Measurements from ENCODE around the gene MCTP2.

Gene MCTP2

DNA sequence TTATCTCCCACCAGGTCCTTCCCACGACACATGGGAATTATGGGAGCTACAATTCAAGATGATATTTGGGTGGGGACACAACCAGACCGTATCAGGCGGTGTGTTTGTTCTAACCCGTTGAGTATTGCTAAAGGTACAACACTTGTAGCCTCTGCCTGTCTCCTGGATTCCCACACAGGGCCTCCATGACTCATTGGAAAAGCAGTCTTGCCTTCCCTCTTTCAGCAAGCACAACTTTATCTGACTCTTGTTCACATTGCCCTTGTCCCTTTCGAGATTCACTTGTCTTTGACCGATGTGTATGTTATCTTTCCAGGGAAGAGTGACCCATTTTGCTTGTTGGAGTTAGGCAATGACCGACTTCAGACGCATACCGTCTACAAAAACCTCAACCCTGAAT is 152.3 kb downstream of the MCTP2 start:
- TF ChIP-seq, protein P1, sequence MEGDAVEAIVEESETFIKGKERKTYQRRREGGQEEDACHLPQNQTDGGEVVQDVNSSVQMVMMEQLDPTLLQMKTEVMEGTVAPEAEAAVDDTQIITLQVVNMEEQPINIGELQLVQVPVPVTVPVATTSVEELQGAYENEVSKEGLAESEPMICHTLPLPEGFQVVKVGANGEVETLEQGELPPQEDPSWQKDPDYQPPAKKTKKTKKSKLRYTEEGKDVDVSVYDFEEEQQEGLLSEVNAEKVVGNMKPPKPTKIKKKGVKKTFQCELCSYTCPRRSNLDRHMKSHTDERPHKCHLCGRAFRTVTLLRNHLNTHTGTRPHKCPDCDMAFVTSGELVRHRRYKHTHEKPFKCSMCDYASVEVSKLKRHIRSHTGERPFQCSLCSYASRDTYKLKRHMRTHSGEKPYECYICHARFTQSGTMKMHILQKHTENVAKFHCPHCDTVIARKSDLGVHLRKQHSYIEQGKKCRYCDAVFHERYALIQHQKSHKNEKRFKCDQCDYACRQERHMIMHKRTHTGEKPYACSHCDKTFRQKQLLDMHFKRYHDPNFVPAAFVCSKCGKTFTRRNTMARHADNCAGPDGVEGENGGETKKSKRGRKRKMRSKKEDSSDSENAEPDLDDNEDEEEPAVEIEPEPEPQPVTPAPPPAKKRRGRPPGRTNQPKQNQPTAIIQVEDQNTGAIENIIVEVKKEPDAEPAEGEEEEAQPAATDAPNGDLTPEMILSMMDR (IDR thresholded peaks at IDR 0.05; ENCODE audit: low read depth, low read length, missing control alignments): no peak
- no peak for DNase-seq (ENCODE audit: extremely low read depth, low read depth)
- H3K4me3 ChIP-seq (replicated peaks; ENCODE audit: low read depth, low read length): no peak overlapping the region

DNA sequence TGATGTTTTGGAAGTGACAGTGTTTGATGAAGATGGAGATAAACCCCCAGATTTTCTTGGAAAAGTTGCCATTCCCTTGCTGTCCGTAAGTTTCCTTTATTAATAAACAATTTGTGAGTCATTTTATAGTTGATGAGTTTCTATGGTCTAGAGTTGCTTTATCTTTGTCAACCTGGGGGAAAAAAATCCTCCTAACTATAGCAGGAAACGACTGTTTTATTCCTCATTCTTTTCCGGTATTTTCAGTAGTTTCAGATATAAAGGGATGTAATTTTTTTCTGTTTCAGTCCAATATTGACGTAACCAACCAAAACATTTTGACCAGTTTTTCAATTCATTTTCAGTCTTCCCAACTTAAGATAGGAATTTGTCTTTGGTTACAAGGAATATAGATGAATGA is 154.1 kb downstream of the MCTP2 start:
- TF ChIP-seq, protein P1 (IDR thresholded peaks at IDR 0.05; ENCODE audit: low read depth, low read length, missing control alignments): no peak
- no peak overlapping the region for H3K4me3 ChIP-seq (replicated peaks; ENCODE audit: low read depth, low read length)
- no peak for DNase-seq (ENCODE audit: extremely low read depth, low read depth)

- DNase-seq (ENCODE audit: extremely low read depth, low read depth): no peak
These were observed 155.0 kb downstream of the MCTP2 start for GRCh38 chr15:94386351-94386750.

DNA sequence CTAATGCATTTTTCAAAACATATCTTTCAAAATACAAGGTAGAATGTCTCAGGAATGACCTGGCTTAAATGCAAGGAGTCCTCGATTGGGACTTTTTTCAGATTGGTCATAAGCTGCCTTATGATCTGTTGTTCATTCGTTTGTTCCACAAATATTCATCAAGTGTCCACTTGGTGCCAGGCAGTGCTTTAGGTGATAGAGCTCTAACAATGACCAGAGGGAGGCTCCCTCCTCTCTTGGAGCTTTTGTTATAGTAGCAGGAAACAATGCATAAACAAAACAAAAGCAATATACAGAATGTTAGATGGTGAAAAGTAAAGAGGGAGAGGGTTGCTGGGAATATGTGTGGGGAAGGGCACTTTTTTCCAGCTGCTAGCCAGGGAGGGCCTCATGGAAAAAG is 156.1 kb downstream of the MCTP2 start:
- TF ChIP-seq, protein P1 (IDR thresholded peaks at IDR 0.05; ENCODE audit: low read depth, low read length, missing control alignments): no peak
- H3K4me3 ChIP-seq (replicated peaks; ENCODE audit: low read depth, low read length): no peak overlapping the region
- DNase-seq (ENCODE audit: extremely low read depth, low read depth): no peak

More at GRCh38 chr15:94386351-94386750, 155.0 kb downstream of the MCTP2 start:
- no peak overlapping the region for H3K4me3 ChIP-seq (replicated peaks; ENCODE audit: low read depth, low read length)
- TF ChIP-seq, protein P1 (IDR thresholded peaks at IDR 0.05; ENCODE audit: low read depth, low read length, missing control alignments): no peak

- no peak overlapping the region for H3K4me3 ChIP-seq (replicated peaks; ENCODE audit: low read depth, low read length)
- TF ChIP-seq, protein P1 (IDR thresholded peaks at IDR 0.05; ENCODE audit: low read depth, low read length, missing control alignments): no peak
- DNase-seq (ENCODE audit: extremely low read depth, low read depth): no peak
These were observed 156.6 kb downstream of the MCTP2 start for GRCh38 chr15:94387849-94388441.

- DNase-seq (ENCODE audit: extremely low read depth, low read depth): no peak
- TF ChIP-seq, protein P1 (IDR thresholded peaks at IDR 0.05; ENCODE audit: low read depth, low read length, missing control alignments): no peak
- no peak overlapping the region for H3K4me3 ChIP-seq (replicated peaks; ENCODE audit: low read depth, low read length)
These were observed 164.3 kb downstream of the MCTP2 start for GRCh38 chr15:94395640-94396039.

GRCh38 chr15:94397337-94397736 is 166.0 kb downstream of the MCTP2 start:
- DNase-seq (ENCODE audit: extremely low read depth, low read depth): no peak
- TF ChIP-seq, protein P1 (IDR thresholded peaks at IDR 0.05; ENCODE audit: low read depth, low read length, missing control alignments): no peak
- H3K4me3 ChIP-seq (replicated peaks; ENCODE audit: low read depth, low read length): no peak overlapping the region

Data from HFF-Myc (cell line).